ENCODE measurements around the gene MYBPH.
A peak's percentile ranks its signal among the peaks of the same experiment; 100 is the strongest.

Gene MYBPH

DNA sequence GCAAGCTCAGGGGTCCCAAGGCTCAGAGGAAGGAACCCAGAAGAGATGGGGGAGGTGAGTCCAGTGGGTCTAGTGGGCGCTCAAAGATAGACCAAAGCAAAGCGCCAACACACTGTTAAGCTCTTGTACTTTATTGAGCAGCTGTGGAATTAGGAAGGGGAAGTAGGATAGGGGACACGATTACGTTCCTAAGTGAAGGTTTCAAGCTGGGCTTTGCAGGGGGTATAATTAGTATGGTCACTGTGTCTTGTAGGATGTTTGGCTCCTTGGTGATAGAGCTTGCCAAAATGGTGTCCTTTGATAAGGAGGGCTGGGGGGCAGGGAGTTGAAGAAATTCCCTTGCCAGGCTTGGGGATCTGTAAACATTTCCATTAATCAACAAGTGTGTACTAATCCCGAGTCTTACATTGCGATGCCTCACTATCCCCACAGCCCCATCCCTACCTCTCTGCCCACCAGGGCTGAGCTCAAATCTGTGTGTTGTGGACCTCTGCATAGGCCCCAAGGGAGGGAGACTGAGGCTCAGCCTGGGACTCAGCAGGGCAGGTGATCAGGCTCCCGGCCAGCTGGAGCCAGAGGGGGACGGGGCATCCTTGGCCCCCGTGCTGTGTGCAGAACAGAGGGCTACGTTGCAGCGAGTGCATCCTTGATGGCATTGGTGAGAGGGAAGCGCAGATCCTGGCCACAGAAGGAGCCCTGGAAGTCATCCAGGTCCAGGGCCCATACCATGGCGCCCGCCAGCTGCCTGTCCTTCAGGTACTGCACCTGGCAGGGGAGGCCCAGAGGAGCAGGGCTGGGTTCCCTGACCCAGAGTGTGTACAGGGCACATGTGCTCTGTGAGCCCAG, 3.4 kb upstream of the MYBPH start:
- DNase-seq (ENCODE audit: low spot score), result no peak

DNA sequence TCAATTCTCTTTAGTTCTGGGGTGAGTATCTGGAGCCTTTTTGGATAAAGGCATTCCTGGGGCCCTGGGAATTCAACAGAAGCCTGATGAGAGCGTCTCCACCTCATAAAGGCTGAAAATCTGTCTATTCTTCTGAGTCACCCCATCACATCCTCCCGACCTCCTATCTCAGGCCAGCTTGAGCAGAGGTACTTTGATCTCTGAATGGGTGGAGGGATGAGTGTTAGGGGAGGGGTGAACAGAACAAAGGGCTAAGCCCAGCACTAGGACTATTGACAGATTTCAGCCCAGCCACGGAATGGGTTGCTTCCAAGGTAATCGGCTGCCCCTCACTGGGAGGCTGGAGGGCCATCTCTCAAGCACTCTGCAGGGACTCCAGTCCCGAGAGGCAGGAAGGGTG, 2.5 kb upstream of the MYBPH start:
- peak; percentile 54 for DNase-seq (ENCODE audit: low spot score)

DNA sequence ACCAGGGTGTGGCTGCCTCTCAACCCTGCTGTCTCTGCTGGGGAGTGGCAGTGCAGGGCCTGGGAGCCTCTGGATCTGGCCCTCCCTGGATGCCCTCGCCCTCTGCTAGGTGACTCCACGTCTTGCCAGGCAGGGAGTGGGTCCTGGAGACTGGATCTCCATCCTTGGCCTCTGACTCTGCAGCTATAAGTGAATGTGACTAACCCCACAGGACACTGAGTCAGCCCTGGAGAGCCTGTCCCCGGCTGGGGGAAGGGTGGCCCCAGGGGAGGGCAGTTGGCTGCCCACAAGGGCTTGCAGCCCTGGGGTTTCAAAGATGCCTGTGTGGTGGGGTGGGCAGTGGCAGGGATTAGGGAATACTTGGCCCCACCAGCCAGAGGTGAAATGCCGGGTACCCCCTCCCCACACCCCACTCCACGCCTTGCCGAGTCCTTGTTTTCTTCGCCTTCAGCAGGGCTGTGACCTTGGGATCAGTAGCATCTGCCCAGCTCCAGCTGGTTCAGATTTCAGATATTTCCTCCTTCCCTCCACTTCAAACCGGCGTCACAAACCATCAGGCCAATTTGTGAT, 1.9 kb upstream of the MYBPH start:
- peak; percentile 90 for DNase-seq (ENCODE audit: low spot score)

DNA sequence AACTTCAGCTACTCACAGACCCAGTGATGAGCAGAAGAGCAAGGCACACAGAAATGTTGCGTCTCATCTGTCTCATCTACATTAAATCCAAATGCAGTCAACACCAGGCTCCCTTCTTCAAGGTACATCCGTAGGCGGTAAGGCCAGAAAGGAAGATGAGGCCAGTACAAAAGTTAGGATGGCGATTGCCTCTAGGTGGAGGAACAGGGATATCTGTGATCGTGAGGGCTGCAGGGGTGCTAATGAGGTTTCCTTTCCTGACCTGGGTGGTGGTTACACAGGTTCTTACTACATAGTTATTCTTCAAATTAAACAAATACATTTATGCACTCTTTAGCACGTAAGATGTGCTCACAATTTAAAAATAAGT, 1.4 kb upstream of the MYBPH start:
- DNase-seq (ENCODE audit: low spot score), result no peak

DNA sequence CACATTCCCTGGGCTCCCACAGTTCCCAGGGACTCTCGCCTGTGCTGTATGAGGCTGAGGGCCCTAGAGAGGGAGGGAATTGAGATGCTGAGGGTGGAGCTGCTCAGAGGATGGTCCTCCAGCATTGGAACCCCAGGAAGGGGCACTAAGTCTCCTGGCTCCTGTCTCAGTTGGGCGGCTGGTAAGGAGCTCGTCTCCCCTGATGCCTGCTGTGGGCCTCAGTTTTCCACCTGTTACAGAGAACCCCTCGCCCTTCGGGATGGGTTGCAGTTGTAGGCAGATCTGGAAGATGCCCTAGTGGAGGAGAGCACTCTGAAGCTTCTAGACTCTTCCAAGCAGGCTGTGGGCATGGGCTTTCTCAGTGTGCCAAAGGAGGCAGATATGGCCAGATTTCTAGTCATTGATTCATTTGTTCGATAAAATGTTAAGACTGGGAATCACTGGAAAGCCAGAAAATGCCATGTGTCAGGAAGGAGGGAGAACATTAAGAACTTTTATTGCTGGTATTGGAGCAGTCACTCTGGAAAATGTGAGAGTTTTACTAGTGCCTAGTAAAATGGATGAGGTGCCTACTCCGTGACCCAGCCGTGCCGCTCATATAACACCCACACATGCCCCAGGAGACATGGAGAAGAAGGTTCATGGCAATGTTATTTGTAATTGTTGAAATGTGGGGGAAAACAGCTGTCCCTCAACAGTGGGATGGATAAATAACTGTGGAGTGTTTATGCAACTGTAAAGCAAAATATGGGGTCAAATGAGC, 828 bp upstream of the MYBPH start:
- no peak for DNase-seq (ENCODE audit: low spot score)

DNA sequence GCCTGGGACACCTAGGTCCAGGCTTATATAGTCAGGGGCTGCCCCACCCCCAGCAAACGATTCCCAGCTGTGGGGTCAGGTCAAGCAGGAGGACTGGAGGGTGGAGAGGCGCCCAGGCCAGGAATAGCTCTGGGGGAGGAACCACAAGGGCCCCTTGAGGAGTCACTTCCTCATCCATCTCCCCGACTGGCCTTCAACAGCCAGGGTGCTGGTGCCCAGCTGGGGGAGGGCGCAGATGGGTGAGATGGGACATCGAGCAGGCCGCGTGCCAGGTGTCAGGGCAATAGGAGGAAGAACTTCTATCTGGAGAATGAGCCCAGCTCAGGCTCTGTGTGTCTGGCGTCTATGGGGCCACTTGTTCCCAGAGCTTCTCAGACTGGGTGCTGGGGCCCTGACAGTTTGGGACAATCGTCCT, 208 bp upstream of the MYBPH start:
- DNase-seq (ENCODE audit: low spot score), result peak; percentile 24

DNA sequence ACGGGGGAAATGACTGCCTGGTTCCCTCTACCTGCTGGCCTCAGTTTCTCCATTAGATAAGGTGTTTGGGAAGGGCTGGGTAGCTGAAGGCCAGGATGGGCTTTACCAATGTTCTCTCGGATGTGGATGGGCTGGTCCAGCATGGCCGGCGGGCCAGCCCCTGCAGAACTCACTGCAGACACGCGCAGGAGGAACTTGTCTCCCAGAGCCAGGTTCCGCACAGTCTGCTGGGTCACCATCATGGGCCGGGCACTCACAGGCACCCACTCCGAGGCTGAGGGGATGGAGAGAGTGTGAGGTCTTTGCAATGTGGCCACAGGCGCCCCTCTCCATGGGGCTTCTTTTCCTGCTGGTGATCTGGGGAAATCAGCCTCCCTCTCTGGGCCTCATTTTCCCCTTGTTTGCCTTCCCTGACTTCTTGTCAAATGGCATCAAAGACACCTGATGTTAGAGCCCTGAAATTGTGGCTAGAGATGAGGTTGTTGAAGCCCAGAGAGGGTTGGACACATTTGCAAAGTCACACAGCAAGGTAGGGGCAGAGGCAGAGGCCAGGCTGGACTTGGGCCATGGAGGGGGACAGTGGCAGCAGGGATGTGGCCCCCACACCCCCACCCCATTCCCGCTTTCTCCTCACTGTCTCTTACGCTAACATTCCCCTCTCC, 1.2 kb downstream of the MYBPH start:
- DNase-seq (ENCODE audit: low spot score), result no peak

DNA sequence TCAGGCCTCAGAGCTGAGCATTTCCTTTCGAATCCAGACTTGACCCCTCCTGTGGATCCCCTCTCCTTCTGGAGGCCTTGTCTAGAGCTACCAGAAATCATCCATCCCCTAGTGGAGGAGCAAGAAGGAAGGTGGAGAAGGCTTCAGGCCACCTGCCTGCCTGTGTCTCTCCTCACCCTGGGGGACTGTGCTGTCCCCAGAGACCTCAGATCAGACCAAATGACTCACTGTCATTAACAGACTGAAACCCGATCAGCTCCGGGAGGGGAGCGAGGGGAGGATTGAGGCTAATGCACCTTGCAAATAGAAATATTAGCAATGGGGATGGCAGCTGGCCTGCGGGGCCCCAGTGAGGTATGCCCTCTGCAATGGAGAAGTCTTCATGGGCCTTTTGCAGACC, 2.1 kb downstream of the MYBPH start:
- DNase-seq (ENCODE audit: low spot score), result peak; percentile 9

DNA sequence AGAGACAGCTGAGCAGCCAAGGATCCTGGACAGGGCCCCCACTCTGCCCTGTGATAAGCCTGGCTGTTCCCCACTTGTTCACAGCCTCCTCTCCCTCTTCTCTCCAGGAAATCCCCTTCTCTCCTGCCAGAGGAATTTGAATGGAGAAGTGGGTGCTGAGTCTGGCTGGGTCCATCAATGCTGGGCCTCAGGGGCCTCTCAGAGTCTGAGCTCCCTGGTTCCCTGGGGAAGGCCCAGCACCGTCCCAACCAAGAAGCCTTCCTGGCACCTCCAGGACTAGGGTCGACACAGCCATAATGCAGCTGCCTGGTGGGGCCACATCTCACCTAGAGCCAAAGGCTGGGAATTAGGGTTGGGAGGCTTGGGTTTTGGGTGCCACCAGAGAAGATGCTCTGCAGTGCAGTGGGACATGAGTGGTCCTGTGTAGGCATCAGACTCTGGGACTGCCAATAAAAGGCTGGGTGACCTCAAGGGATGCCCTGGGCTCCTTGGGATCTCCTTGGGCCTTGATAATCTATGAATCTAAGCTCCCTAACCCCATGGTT, 2.5 kb downstream of the MYBPH start:
- no peak for DNase-seq (ENCODE audit: low spot score)

DNA sequence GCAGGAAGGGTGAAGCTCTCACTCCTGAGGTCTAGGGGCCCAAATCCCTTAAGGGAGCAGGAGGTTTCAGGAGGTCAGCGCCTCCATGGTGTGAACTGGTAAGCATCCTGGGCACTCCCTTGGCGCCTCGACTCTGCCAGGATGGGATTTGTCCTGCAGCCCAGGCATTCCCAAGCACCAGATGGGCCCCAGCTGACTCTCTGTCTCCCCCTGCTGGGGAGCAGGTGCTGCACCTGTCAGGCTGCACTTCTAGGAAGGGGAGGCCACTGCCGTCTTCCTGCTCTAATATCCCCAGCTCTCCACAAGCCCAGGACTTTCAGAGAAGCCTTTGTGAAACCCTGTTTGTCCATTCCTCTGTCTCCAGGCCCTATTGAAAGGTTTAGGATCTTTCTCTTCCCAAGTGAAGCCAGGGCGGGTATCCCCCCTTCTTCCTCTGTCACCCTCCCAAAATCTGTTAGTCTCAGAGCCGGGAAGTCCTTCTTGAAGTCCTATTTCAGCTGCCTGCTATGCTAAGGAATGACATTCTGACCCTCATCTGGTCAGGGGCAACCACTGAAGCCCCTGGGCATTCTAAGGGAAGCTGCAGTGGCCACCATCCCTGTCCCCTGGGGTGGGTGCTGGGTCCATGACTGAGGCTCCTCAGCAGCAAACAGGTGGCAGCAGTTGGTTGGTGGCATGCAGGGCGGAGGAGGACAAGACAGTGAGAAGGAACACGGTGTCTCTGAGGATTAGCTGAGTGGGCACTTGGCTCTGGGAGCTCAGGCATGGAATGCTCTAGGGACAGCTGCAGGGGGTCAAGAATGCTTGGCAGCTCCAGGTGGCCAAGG, 3.2 kb downstream of the MYBPH start:
- peak; percentile 74 for DNase-seq (ENCODE audit: low spot score)

DNA sequence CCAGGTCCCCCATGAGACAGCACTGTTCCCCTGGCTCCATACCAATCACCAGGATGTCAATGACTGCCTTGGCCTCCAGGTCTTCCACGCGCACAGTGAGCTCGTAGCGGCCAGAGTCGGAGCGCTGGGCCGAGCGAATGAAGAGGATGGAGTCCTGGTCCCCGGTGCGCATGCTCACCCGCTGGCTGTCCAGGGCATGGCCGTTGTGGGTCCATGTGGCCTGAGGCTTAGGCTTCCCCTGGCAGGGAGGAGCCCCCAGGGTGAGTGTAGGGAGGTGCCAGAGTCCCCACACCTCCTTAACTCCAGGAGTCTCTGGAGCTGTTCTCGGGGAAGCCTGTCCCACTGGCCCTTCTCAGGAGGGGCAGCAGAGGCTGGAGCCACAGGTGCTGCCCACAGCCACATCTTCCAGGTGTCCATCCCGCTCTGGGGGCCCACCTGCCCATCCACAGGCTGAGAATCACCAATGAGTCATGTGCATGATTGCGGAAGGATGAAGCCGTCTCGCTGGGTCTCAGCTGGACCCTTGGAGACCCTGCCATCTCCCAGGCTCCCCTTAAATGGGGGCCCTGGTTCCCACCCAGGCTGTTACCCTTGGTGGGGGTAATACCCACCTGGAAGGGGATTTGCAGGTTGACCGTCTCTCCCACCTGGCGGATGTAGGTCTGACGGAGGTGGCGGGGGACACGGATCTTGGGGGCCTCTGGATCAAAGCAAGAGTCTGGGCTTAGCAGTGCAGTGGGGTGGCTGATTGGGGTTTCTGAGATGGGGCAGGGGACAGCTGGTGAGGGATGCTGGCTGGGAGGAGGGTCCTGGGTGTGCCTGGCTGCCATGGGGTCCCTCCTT, 4.1 kb downstream of the MYBPH start:
- DNase-seq (ENCODE audit: low spot score), result no peak

DNA sequence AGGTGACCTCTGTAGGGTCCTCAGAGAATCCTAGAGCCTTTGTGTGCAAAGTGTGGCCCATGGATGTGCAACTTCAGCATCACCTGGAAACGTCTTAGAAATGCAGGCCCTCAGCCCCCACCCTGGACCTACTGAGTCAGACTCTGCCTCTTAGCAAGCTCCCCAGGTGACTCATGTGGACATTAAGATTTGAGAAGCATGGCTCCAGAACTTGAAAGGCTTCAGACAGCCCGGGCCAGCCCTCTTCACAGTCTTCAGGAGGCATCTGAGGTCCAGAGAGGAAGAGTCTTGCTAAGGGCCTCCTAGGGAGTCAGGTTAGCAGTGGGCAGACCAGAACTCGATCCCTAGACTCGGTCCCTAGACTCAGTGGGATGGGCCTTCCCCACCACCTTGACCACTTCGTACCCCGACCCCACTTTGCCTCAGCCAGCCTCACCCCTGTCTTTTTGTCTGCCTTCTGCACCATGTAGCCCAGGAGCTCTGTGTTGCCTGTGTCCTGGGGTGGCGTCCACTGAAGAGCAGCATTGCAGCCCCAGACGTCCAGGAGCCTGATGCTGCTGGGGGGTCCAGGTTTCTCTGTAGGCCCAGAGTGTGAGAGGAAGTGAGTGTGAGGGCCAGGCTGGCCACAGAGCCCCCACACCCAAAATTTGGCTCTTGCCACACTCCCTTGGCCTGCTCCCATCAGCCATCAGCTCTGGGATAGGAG, 4.8 kb downstream of the MYBPH start:
- DNase-seq (ENCODE audit: low spot score), result peak; percentile 58

DNA sequence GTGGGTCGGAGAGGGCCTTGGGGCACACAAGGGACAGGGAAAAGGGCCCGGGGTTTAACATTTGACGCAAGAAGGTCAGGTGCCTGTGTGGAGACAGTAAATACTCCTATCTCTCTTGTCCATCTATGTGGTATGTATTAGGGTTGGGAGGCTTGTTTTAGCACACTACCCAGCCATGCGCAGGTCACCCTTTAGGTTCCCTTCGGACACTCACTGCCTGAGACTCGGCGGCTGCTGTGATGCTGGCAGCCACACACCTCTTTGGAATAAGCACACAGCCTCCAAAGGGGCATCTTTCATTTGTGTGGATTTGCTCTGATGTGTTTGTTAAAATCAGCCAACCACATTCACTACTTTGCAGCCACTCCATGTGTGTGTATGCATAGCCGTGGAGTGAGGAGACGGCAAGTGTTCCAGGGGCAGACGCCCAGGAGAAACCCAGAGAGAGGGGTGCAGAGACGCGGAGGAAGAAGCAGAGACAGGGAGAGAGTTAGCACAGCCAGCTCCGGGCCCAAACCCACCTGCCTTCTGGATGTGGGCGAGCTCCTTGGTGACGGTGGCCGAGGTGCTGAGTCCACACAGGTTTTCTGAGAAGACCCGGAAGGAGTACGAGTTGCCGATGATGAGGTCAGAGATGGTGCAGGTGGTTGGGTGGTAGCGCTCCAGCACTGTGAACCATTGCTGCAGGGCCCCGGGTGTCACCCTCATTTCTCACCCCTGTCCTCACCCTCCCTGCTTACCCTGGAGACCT, 5.7 kb downstream of the MYBPH start:
- no peak for DNase-seq (ENCODE audit: low spot score)

DNA sequence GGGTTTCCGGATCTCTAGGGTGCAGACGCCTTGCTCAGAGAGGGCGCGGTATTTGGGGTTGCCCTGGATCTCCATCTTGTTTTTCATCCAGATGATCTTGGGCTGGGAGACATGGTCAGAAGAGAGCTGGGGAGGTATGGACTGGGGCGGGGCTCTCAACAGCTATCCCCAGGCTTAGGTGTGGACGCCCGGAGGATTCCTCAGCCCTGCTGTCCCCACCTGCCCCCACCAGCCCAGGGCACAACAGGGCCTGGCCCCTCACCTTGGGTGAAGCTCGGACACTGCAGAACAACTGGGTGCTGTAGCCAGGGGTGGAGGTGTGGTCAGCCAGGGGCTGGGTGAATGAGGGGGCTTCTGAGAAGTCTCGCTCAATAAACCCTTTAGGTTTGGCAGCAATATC, 6.6 kb downstream of the MYBPH start:
- DNase-seq (ENCODE audit: low spot score), result no peak

DNA sequence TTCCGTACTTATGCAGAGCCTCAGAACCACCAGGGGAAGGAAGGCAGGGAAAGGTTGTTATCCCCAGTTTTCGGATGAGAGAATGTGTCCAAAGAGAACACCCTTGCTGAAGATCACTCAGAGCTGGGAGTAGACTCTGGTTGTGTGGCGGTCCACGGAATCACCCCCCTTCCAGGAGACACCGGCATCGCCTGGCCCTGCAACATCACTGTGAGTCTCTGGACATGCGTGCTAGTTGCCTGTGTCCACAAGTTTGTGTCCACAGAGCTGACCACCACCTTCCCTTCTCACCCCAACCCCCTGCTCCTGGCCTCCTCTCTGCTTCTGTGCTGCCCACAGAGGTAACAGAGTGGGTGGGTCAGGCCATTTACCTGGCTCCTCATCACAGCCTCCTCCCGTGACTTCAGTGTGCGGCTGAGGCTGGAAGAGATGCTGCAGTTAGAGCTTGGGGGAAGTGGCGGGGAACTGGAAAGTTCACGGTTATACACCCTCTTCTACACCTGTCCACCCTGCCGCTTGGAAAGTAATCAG, 7.3 kb downstream of the MYBPH start:
- no peak for DNase-seq (ENCODE audit: low spot score)

DNA sequence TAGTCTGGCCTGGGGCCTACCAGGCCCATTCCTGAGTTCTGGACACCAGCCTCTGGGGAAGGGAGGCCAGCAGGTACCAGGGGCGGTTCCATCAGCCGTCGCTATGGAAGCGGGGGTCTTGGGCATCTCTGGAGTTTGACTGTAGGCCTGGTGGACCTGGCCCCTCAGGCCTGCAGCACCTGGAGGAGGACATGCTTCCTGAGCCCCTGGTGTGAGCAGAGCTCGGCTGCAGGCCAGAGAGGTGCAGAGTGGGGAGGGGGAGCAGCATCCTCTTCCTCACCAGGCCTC, 7.8 kb downstream of the MYBPH start:
- DNase-seq (ENCODE audit: low spot score), result no peak

DNA sequence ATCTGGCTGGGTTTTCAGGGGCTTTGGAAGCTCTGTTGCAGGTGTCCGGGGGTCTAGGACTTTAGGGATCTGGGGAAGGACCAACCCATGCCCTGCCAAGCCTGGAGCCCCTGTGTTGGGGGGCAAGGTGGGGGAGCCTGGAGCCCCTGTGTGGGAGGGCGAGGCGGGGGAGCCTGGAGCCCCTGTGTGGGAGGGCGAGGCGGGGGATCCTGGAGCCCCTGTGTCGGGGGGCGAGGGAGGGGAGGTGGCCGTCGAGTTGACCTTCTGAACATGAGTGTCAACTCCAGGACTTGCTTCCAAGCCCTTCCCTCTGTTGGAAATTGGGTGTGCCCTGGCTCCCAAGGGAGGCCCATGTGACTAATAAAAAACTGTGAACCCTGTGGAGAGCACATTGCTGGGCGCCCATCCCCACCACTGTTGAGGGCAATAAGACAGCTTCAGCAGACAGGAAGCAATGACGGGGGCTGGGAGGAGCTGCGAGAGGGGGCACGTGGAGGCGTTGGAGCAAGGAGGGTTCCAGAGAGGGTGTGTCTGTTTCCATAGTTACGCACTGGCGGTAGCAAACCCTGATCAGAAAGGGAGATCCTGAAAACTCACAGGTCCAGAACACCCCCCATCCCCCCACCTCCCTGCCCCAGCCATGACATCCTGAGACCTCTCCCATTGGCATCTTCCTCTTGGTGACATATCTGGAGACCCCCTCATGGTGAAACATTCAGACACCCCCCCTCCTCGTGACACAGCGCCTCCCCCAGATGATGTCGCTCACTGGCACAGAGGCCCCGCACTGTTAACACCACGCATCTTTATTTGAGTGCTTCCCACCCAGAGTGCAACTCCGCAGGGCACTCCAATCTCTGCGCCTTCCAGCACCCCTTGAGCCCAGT, 8.4 kb downstream of the MYBPH start:
- DNase-seq (ENCODE audit: low spot score), result peak; percentile 58
